GM21717 (cell line): ENCODE data around the gene CHKA.
A peak's percentile ranks its signal among the peaks of the same experiment; 100 is the strongest.

Experiments used
- ATAC-seq: cut with Tn5 transposase; IDR thresholded peaks from one replicate; pipeline ENCODE4 v1.9.1; 2021; ENCODE audit warnings: mild to moderate bottlenecking, moderate library complexity; ENCODE audit not compliant: unreplicated experiment

CHKA gene

DNA sequence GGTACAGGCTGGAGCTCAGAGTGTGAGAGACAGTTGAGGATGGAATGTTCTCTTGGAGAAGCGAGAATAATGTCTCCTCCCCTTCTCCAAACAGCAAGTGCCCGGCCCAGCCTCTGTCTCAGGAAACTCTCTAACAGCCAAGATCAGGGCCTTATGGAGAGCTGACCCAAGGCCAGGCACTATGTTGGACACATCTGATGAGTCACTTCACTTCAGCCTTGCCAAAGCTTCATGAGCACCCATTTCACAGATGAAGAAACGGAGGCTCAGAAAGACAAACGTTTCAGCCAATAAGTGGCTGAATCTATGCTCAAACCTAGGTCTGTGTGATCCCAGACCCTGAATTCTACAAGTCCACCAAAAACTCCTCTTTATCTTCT, 22.1 kb upstream of the CHKA start:
- ATAC-seq, result no peak

- no peak for ATAC-seq
Measured at GRCh38 chr11:68142441-68143309, 21.5 kb upstream of the CHKA start.

- no peak for ATAC-seq
Measured at GRCh38 chr11:68142028-68142412, 20.8 kb upstream of the CHKA start.

DNA sequence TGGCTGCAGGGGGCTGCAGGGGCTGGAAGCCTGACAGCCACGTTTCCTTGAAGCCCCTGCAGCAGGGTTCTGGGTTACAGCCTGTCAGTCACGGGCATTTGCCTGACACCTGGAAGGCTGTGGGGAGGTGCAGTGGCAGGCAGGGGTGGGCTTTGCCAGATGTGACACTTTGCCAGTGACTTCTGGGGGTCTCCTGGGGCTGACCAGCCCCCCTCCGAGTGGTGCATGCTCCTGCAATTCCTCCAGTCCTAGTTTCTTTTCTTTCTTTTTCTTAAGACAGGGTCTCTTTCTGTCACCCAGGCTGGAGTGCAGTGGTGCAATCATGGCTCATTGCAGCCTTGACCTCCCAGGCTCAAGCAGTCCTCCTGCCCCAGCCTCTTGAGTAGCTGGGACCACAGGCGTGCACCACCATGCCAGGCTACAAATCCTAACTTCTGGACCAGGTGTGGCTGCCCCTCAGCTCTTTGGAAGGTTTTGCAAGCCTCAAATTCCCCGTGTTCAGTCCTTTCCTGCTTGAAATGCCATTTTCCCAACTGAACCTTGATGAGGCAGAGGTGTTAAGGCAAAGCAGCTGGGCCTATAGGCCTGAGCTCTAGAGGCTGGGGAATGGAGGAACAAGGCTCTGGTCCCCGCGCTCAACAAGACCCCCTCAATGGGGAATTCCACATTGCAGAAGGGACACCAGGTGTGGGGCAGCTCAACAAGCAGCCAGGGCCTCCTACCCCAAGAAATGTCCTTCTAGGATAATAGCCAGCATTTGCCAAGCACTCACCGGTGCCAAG, 20.2 kb upstream of the CHKA start:
- ATAC-seq, result no peak

DNA sequence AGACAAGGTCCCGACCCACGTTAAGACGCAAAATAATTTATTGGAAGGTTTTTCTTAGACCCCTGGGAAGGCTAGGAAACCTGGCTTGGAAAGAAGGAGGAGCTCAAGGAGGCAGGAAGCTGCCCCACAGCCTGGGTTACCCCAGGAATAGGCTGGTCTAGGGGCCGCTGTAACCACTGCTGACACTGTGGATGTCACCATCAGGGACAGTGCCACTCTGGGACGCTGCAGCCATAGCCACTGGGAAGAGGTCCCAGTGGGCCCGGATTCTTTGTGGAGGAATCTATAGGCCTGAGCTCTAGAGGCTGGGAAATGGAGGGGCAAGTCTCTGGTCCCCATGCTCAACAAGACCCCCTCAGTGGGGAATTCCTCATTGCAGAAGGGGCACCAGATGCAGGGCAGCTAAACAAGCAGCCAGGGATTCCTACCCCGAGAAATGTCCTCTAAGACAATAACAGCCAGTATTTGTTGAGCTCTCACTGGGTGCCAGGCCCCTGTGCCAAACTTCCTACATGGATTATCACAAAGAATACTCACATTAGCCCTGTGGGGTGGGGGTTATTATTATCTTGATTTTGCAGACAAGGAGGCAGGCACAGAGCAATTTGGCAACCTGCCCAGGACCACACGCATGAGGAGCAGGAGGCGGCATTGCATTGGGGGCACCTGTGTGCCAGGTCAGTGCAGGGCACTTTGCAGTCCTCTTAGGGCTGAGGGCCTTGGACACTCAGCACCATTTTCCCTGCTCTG, 19.5 kb upstream of the CHKA start:
- ATAC-seq, result no peak

- no peak for ATAC-seq
Measured at GRCh38 chr11:68138237-68138636, 17.0 kb upstream of the CHKA start.

- no peak for ATAC-seq
Measured at GRCh38 chr11:68137833-68138232, 16.6 kb upstream of the CHKA start.

DNA sequence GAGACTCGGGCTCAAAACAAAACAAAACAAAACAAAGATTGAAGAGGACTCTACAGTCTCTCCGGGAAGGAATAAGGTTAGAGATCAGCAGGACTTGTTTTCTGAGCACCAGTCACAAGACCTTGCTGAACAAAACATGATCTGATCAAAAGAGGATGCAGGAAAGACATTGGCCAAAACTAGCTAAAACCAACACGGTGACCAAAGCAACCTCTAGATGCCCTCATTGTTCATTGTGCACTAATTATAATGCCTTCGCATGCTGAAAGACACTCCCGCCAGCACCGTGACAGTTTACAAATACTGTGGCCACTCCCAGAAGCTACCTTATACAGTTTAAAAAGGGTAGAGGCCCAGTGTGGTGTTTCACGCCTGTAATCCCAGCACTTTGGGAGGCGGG, 15.7 kb upstream of the CHKA start:
- ATAC-seq, result no peak

- no peak for ATAC-seq
Measured at GRCh38 chr11:68135161-68135560, 14.0 kb upstream of the CHKA start.

GRCh38 chr11:68133761-68134160, 12.6 kb upstream of the CHKA start:
- no peak for ATAC-seq

GRCh38 chr11:68130121-68130520, 8.9 kb upstream of the CHKA start:
- no peak for ATAC-seq

GRCh38 chr11:68128682-68129327, 7.6 kb upstream of the CHKA start:
- ATAC-seq, result no peak

DNA sequence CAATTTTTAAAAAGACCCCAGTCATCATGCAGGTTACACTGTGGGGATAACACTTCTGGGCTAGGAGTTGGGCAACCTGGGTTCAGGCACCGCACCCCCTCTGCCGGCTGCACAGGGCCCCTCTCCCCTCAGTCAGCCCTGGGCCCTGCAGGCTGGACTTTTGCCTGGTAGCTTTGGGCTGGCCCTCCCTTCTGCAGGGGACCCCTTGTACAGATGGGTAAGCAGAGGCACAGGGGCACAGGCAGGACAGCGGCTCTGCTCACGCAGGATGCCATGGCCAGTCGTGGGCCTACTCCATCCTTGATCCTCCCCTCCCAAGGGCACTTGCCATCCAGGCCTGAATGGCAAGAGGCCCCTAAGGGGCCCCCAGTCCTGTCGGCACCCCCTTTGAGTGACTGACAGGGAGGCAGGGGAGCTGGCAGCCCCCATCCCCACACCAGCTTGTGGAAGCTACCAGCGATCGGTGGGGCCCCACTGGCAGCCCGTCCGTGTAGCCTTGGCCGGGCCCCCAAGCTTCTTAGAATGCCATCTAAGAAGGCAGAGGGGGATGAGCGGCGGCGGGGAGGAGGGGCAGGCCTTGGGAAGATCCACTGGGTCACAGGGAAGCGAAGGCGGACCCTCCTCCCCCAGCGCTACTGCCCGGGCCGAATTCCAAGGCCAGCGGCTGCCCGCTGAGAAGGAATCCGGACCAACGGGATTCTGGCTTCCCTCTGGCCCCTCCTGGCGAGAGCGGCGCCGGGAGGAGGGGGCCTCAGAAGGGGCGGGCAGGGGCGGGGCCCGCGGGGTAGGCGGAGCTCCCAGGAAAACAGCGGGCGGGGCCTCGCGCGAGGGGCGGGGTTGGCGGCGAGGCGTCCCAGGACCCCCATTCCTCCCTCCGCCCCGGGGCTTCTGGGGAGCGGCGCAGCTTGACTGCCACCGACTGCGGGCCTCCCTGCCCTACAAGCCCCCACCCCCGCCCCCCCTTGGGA, 6.8 kb upstream of the CHKA start:
- ATAC-seq, result no peak

- no peak for ATAC-seq
Measured at GRCh38 chr11:68125164-68125563, 4.0 kb upstream of the CHKA start.

DNA sequence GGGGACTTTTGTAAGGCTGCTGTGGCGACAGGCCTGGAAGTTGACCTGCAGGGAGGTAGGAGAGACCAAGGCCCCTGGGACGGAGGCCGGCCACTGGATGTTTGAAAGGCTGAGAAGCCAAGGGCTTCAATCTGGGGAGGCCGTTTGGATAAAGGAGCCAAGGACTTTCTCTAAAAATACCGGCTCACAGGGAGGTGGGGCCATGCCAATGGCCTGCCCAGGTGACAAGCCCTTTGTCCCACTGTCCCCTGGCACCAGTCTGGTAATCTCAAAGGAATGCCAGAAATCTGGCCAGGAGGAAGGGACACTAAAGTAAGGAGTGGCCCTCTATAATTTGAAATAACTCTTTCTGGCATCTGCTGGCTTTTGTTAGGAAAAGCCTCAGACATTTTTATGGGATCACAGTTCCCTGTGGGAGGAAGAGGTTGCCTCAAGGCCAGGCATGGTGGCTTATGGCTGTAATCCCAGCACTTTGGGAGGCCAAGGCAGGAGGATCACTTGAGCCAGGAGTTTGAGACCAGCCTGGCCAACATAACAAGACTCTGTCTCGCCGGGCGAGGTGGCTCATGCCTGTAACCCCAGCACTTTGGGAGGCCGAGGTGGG, 1.9 kb upstream of the CHKA start:
- ATAC-seq, result no peak

- ATAC-seq, result peak; percentile 14
Measured at GRCh38 chr11:68120273-68121066, 718 bp downstream of the CHKA start.

GRCh38 chr11:68118706-68119448, 2.3 kb downstream of the CHKA start:
- ATAC-seq, result no peak

DNA sequence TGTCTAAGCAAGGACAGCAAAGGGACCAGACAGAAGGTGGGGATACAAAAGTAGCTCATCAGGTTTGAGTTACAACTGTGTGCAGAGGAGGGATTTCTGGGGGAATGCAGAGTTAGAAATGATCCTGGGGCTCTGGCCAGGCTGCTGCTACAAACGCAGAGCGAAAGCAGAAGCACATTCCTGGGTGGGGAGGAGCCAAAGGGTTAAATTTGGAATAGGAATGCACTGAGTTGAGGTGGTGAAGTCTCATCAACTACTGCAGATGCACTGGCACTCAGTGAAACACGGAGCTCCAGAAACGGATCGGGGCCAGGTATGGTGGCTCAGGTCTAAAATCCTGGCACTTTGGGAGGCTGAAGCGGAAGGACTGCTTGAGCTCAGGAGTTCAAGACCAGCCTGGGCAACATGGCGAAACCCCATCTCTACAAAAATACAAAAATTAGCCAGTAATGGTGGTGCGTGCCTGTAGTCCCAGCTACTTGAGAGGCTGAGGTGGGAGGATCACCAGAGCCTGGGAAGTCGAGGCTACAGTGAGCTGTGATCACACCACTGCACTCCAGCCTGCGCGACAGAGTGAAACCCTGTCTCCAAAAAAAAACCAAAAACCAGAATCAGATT, 3.2 kb downstream of the CHKA start:
- no peak for ATAC-seq
